Epithelial cell of esophagus (primary cell): Measurements from ENCODE around the gene IFNAR1.

Source experiments
- DNase-seq: peaks from one replicate; pipeline ENCODE4 v3.0.0; 2010; ENCODE audit warnings: low read depth
- H3K4me3 ChIP-seq: 2 replicates; pipeline ENCODE4 v1.5.1; 2011; ENCODE audit warnings: mild to moderate bottlenecking, low read length, control low read depth
- CTCF ChIP-seq: IDR thresholded peaks from 2 replicates; pipeline ENCODE4 v1.5.1; 2011; ENCODE audit warnings: low read depth, mild to moderate bottlenecking, low read length, control low read depth, inconsistent platforms; ENCODE audit not compliant: insufficient read depth; ENCODE audit errors: missing control alignments

The IFNAR1 gene

DNA sequence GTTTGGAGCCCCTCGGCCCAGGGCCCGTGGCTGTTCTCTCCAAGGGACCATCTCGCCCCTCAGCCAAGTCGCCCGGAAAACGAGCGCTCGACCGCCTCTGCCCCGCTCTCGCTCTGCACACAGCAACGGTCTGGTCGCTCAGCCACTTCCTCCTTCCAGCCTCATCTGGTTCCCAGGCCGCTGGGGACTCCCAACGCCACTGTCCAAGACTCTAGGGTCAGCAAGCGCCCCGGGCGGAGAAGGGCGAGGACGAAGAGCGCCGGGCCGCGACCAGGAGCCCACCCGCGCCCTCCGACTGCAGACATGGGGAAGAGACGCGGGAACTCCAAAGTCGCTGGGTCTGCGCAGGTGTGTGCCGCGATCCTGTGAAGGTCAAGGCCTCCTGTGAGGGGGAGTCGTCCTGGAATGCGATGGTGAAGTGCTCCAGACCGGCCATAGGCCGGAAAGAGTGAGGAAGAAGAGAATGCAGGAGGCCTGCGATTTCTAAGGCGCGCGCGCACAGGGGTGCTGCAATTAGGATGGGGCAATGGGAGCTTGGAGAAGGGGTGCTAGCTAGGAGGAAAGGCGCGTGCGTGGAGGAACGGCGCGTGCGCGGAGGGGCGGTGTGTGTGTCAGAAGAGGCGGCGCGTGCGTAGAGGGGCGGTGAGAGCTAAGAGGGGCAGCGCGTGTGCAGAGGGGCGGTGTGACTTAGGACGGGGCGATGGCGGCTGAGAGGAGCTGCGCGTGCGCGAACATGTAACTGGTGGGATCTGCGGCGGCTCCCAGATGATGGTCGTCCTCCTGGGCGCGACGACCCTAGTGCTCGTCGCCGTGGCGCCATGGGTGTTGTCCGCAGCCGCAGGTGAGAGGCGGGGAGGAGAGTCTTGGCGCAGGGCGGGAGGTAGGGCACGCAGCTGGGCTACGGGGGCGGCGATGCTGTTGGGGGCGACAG is at the start of gene IFNAR1:
IFNAR1 (plus strand) TSS at position 680 of the 931 bp plus-strand sequence; CDS start at position 766, 86 bp downstream.
- DNase-seq, result peak; percentile 99
- no peak for TF ChIP-seq CTCF
- H3K4me3 ChIP-seq, result peak within 1 kb of the TSS; percentile 93

- H3K4me3 ChIP-seq, result no peak overlapping the region
- DNase-seq, result peak; percentile 45
- no peak for TF ChIP-seq CTCF
Observed at GRCh38 chr21:33278721-33279120, 46.0 kb upstream of the IFNAR1 start.

DNA sequence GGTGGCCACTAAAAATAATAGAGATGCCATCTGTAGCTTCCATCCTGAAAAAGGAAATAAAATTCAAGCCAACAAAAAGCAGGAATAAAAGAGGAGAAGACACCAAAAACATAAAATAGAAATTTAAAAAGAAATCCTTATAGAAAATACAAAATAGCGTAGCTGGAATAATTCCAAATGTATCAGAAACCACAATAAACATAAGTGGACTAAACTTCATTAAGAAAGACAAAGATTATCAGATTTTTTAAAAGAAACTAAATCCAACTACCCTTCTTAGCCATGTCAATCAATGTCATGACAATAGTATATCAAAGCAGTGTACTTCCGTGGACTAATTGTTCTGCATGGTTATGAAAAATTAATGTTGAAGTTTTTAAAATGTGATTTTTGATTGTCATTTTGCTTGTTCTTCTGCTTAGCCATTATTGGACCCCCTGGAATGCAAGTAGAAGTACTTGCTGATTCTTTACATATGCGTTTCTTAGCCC is 45.4 kb upstream of the IFNAR1 start:
- TF ChIP-seq CTCF, result no peak
- no peak overlapping the region for H3K4me3 ChIP-seq
- DNase-seq, result no peak

- DNase-seq, result no peak
- no peak for TF ChIP-seq CTCF
- H3K4me3 ChIP-seq, result no peak overlapping the region
Observed at GRCh38 chr21:33281096-33281652, 43.6 kb upstream of the IFNAR1 start.

DNA sequence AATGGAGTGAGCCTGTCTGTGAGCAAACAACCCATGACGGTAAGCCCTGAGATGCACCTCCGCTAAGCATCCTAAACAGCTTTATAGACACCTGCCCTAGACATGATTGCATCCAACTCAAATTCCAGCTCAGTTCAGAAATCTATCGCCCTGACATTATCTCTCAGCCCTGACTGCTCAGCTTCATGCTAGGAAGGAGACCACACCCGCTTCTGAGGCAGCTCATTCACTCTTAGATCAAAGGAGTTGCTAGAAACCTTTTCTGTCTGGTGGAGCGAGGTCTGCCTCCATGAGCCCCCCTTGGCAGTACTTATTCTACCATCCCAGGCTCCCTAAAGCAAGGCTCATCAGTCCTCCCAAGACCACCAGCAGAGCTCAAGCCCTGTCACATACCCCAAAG is 41.6 kb upstream of the IFNAR1 start:
- no peak for TF ChIP-seq CTCF
- H3K4me3 ChIP-seq, result no peak overlapping the region
- DNase-seq, result no peak

DNA sequence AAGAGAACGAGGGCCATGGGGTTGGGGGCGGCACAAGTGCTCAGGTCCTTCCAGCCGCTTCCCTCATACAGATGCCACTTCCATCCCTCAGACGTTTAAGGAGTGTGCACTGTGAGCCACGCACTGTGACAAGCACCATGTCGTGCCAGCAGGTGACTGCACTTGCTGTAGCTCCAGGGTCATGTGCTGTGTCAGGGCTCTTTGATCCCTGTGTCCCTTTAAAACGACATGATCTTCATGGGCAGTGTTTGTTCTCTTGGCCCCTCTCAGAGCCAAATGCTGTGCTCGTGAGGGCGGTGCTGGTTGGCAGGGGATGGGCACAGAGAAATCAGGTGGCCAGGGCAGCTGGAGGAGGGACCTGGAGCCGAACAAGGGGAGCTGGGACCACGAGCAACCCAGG is 38.7 kb upstream of the IFNAR1 start:
- no peak for DNase-seq
- no peak for TF ChIP-seq CTCF
- no peak overlapping the region for H3K4me3 ChIP-seq
